K562 (cell line): ENCODE measurements around the gene ORC1. TPM values are rescaled to one million over a fixed set of nuclear protein-coding genes. Genes with fewer than 3 reads are reported as not detected.

Experiments
- BCOR ChIP-seq: fragments of 450-650 bp; IDR thresholded peaks from 2 replicates; pipeline ENCODE4 v1.6.1; 2016
- CREB1 ChIP-seq, 2 experiments: sonication (generic) in 1 of 2; formaldehyde crosslinking in 1 of 2; IDR thresholded peaks; 2 replicates each; pipeline versions ENCODE4 v1.6.1 to v1.8.0; 2012 to 2022; ENCODE audit warnings: inconsistent platforms in 1 of 2, mild to moderate bottlenecking in 1 of 2, missing genetic modification reagents in 1 of 2, moderate library complexity in 1 of 2
- EGR1 ChIP-seq: fragments of 450-650 bp; conservative IDR thresholded peaks from 2 replicates; pipeline ENCODE4 v1.6.1; 2017; ENCODE audit warnings: mild to moderate bottlenecking
- EP300 ChIP-seq: IDR thresholded peaks from 2 replicates; pipeline ENCODE4 v1.6.1; 2012; ENCODE audit warnings: low read length, improper control_type of control experiment
- IFI16 ChIP-seq: fragments of 250-450 bp; sonication (Bioruptor Pico); IDR thresholded peaks from 2 replicates; pipeline ENCODE4 v2.1.2; 2022; ENCODE audit warnings: mild to moderate bottlenecking, inconsistent platforms
- KHSRP ChIP-seq: fragments of 450-650 bp; IDR thresholded peaks from 2 replicates; pipeline ENCODE4 v1.6.1; 2017
- MCM7 ChIP-seq, 2 experiments: fragments of 450-650 bp; IDR thresholded peaks; 2 replicates each; pipeline ENCODE4 v1.6.1; 2016 to 2018
- NCOA2 ChIP-seq, 2 experiments: fragments of 450-650 bp; IDR thresholded peaks; 2 replicates each; pipeline ENCODE4 v1.6.1; 2018; ENCODE audit warnings: mild to moderate bottlenecking in 2 of 2, moderate library complexity in 1 of 2; ENCODE audit not compliant: partially characterized antibody in 2 of 2
- NRF1 ChIP-seq, 2 experiments: fragments of 450-650 bp; IDR thresholded peaks in 1 of 2; conservative IDR thresholded peaks in 1 of 2; 2 replicates each; pipeline ENCODE4 v1.6.1; 2014; ENCODE audit warnings: mild to moderate bottlenecking in 2 of 2
- RBBP5 ChIP-seq: fragments of 200-600 bp; sonication (generic); IDR thresholded peaks from 2 replicates; pipeline ENCODE4 v1.6.1; 2012; ENCODE audit warnings: borderline replicate concordance, mild to moderate bottlenecking, low read length, control low read depth, inconsistent platforms; ENCODE audit not compliant: insufficient read depth, poor library complexity, severe bottlenecking
- RBM14 ChIP-seq: fragments of 200-400 bp; formaldehyde crosslinking; IDR thresholded peaks from 2 replicates; pipeline ENCODE4 v1.6.1; 2018; ENCODE audit warnings: low read depth, mild to moderate bottlenecking, low read length, moderate library complexity, borderline replicate concordance; ENCODE audit not compliant: insufficient read depth
- RUNX1 ChIP-seq: sonication (generic); IDR thresholded peaks from 2 replicates; pipeline ENCODE4 v1.6.1; 2016; ENCODE audit warnings: antibody characterized with exemption, low read depth
- SIX5 ChIP-seq, 2 experiments: IDR thresholded peaks; 2 replicates each; pipeline ENCODE4 v1.6.1; 2011; ENCODE audit warnings: low read length in 2 of 2, borderline replicate concordance in 1 of 2, low read depth in 1 of 2, mild to moderate bottlenecking in 1 of 2, moderate library complexity in 1 of 2; ENCODE audit not compliant: insufficient read depth in 1 of 2
- ZBTB8A ChIP-seq: fragments of 450-650 bp; IDR thresholded peaks from 2 replicates; pipeline ENCODE4 v1.6.1; 2018; ENCODE audit warnings: mild to moderate bottlenecking, moderate library complexity; ENCODE audit not compliant: partially characterized antibody
- ZKSCAN3 ChIP-seq: fragments of 250-450 bp; sonication (Bioruptor Pico); IDR thresholded peaks from 2 replicates; pipeline ENCODE4 v1.4.0; 2020
- ZNF146 ChIP-seq: IDR thresholded peaks from one replicate; pipeline ENCODE4 v1.6.1; 2018; ENCODE audit warnings: missing compliant biosample characterization; ENCODE audit not compliant: unreplicated experiment
- ZNF354B ChIP-seq: fragments of 250-450 bp; sonication (Bioruptor Pico); IDR thresholded peaks from 2 replicates; pipeline ENCODE4 v1.4.0; 2020
- ZNF444 ChIP-seq: fragments of 250-450 bp; sonication (Bioruptor Pico); IDR thresholded peaks from 2 replicates; pipeline ENCODE4 v1.4.0; 2020; ENCODE audit warnings: mild to moderate bottlenecking, moderate library complexity
- ZNF780A ChIP-seq: fragments of 250-450 bp; sonication (Bioruptor Pico); IDR thresholded peaks from 2 replicates; pipeline ENCODE4 v1.5.0; 2021; ENCODE audit warnings: mild to moderate bottlenecking
- polyA plus RNA-seq, 8 experiments: library from polyadenylated mRNA; depleted of rRNA in 4 of 8; stranded (reverse) in 5 of 8; unstranded in 3 of 8; fragments of >200 nt; fragmentation: Nextera tagmentation in 2 of 8; fragmentation: Illumina TruSeq in 1 of 8; extraction: Ambion mirVana in 2 of 8; extraction: Trizol in 1 of 8; gene quantifications; 2 replicates each; pipeline versions ENCODE4 v1.2.1 to v1.2.3, GENCODE V29; 2011 to 2014; ENCODE audit warnings: inconsistent platforms in 1 of 8, missing spikeins in 1 of 8
- total RNA-seq, 7 experiments: library from RNA; depleted of rRNA in 6 of 7; stranded (reverse); fragments of >200 nt in 6 of 7; fragmentation: Illumina TruSeq in 2 of 7; extraction: Trizol in 2 of 7; gene quantifications; 2 replicates each; pipeline versions ENCODE4 v1.2.1 to v1.2.3, GENCODE V29; 2011 to 2021; ENCODE audit warnings: low replicate concordance in 1 of 7
- TF ChIP-seq, protein P1 (sequence below): sonication (generic); formaldehyde crosslinking; IDR thresholded peaks from 2 replicates; pipeline ENCODE4 v1.8.1; 2022; ENCODE audit warnings: missing genetic modification reagents
- TF ChIP-seq, protein P2 (sequence below): fragments of 450-650 bp; IDR thresholded peaks from 2 replicates; pipeline ENCODE4 v1.6.1; 2016; ENCODE audit warnings: borderline replicate concordance
- TF ChIP-seq, protein P3 (sequence below): sonication (generic); formaldehyde crosslinking; IDR thresholded peaks from 2 replicates; pipeline ENCODE4 v1.8.0; 2023; ENCODE audit warnings: mild to moderate bottlenecking, missing genetic modification reagents

Gene ORC1
- total and polyA plus RNA-seq, 9 of the 15 experiments (the other 6 are each of a cell fraction or from before 2014, with no cell fraction given) = 26.4 to 91.6 (median 69.7) TPM

DNA sequence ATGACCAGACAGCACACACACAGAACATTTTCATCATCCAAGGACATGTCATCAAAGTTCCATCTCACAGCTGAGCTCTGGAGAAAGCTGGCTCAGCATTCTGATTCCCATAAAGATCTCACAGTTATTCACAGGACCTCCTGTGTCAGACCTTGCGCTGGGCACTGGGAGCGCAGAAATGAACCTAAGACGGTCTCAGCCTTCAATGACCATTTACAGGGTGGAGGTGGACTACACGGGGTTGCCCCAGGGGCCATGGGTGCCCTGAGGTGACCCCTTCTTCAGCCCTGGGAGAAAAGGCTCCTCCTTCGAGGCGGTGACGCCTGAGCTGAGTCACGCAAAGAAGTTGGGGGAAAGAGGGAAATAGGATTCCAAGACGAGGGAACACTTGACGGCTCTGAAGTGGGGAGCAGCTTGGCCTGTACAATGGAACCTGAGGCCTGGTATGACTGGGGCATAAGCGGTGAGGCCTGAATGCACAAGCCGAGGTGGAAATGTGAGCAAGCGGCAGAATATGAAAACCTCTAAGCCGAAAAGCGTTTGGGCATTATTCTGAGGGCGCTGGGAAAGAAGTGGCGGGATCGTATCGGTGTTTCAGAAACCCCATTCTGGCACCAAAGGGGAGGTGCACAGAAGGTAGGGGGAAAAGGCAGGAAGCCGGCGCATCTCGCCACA is 39.0 kb downstream of the ORC1 start (continued):
- no peak for TF ChIP-seq CREB1 (IDR thresholded peaks at IDR 0.05)
- TF ChIP-seq CREB1 (CRISPR knock-in tag; IDR thresholded peaks at IDR 0.05) = no peak
- TF ChIP-seq, protein P1, sequence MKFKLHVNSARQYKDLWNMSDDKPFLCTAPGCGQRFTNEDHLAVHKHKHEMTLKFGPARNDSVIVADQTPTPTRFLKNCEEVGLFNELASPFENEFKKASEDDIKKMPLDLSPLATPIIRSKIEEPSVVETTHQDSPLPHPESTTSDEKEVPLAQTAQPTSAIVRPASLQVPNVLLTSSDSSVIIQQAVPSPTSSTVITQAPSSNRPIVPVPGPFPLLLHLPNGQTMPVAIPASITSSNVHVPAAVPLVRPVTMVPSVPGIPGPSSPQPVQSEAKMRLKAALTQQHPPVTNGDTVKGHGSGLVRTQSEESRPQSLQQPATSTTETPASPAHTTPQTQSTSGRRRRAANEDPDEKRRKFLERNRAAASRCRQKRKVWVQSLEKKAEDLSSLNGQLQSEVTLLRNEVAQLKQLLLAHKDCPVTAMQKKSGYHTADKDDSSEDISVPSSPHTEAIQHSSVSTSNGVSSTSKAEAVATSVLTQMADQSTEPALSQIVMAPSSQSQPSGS = no peak
- no peak for TF ChIP-seq ZKSCAN3 (CRISPR knock-in tag)
- TF ChIP-seq NRF1 (conservative IDR thresholded peaks at IDR 0.05 in 1 of 2, IDR thresholded peaks at IDR 0.05 in 1 of 2) = peak; percentile 39; a peak in 2 of 4 replicates
- TF ChIP-seq, protein P2, sequence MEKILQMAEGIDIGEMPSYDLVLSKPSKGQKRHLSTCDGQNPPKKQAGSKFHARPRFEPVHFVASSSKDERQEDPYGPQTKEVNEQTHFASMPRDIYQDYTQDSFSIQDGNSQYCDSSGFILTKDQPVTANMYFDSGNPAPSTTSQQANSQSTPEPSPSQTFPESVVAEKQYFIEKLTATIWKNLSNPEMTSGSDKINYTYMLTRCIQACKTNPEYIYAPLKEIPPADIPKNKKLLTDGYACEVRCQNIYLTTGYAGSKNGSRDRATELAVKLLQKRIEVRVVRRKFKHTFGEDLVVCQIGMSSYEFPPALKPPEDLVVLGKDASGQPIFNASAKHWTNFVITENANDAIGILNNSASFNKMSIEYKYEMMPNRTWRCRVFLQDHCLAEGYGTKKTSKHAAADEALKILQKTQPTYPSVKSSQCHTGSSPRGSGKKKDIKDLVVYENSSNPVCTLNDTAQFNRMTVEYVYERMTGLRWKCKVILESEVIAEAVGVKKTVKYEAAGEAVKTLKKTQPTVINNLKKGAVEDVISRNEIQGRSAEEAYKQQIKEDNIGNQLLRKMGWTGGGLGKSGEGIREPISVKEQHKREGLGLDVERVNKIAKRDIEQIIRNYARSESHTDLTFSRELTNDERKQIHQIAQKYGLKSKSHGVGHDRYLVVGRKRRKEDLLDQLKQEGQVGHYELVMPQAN = peak; percentile 82; the same call in 1 of the 2 replicates
- no peak for TF ChIP-seq NCOA2 (IDR thresholded peaks at IDR 0.05; ENCODE audit: partially characterized antibody in 2 of 2)
- TF ChIP-seq MCM7 (IDR thresholded peaks at IDR 0.05) = no peak
- 0 out of 2 replicates have a peak, but pooled peaks have one; percentile 31 for TF ChIP-seq BCOR
- no peak for TF ChIP-seq RBBP5
- no peak for TF ChIP-seq ZNF444 (CRISPR knock-in tag)
- TF ChIP-seq SIX5 (IDR thresholded peaks at IDR 0.05; ENCODE audit: borderline replicate concordance in 1 of 2, insufficient read depth in 1 of 2, low read depth in 1 of 2, low read length in 2 of 2) = no peak
- TF ChIP-seq ZNF780A (CRISPR knock-in tag) = no peak
- no peak for TF ChIP-seq IFI16
- TF ChIP-seq ZNF146 = no peak
- no peak for TF ChIP-seq RBM14
- 0 out of 2 replicates have a peak, but pooled peaks have one; percentile 45 for TF ChIP-seq EP300
- TF ChIP-seq RUNX1 = 0 out of 2 replicates have a peak, but pooled peaks have one; percentile 13
- TF ChIP-seq EGR1 = no peak
- TF ChIP-seq, protein P3, sequence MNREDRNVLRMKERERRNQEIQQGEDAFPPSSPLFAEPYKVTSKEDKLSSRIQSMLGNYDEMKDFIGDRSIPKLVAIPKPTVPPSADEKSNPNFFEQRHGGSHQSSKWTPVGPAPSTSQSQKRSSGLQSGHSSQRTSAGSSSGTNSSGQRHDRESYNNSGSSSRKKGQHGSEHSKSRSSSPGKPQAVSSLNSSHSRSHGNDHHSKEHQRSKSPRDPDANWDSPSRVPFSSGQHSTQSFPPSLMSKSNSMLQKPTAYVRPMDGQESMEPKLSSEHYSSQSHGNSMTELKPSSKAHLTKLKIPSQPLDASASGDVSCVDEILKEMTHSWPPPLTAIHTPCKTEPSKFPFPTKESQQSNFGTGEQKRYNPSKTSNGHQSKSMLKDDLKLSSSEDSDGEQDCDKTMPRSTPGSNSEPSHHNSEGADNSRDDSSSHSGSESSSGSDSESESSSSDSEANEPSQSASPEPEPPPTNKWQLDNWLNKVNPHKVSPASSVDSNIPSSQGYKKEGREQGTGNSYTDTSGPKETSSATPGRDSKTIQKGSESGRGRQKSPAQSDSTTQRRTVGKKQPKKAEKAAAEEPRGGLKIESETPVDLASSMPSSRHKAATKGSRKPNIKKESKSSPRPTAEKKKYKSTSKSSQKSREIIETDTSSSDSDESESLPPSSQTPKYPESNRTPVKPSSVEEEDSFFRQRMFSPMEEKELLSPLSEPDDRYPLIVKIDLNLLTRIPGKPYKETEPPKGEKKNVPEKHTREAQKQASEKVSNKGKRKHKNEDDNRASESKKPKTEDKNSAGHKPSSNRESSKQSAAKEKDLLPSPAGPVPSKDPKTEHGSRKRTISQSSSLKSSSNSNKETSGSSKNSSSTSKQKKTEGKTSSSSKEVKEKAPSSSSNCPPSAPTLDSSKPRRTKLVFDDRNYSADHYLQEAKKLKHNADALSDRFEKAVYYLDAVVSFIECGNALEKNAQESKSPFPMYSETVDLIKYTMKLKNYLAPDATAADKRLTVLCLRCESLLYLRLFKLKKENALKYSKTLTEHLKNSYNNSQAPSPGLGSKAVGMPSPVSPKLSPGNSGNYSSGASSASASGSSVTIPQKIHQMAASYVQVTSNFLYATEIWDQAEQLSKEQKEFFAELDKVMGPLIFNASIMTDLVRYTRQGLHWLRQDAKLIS = peak; percentile 68; the same call in 1 of the 2 replicates
- TF ChIP-seq ZBTB8A = no peak
- TF ChIP-seq KHSRP = no peak
- no peak for TF ChIP-seq ZNF354B (CRISPR knock-in tag)
